Bone marrow (tissue), 2 donors: Measurements from ENCODE around the gene VAMP8.
"Not testable (repeated sequence)": the region's sequence is repeated elsewhere in the genome, so short reads cannot be mapped to it uniquely, and the experiment has no call there.

ENCODE experiments used
- DNase-seq, 2 donors: peaks; one replicate each; lab custom pipeline; 2025; lab: John Stamatoyannopoulos, UW

The VAMP8 gene

DNA sequence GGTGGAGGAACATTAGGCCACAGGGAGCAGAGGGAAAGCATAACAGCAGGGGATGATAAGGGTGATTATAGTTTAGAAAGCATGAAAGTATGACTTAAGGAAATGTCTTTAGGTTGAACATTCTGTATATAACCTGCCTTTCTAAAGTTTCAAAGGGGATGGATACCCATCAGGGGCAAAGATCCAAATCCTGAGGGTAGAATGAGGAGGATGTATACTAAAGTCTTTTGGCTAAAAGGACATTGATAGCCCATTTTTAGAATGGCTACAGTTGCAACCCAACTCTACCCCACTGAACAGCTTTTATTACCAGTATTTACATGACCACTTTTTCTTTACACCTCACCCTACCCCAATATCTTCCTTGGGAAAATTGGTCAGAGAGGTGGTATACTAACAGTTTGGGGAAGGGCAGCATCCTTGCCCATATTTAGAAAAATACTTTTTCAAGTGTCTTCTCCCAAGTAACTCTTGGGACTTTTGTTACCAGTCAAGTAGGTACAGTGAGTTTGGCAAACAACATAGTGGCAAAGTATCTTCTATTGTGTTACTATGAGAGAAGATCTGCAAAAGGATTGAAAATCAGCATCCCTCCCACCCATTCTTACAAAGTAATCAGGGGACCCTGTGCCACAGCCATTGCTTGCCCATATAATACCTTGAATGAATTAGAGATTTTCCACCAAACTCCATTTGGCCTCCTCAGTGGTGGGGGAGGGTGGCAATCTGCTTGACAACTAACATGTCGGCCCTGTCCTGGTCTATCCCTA, 30.1 kb upstream of the VAMP8 start:
- DNase-seq = no peak

DNA sequence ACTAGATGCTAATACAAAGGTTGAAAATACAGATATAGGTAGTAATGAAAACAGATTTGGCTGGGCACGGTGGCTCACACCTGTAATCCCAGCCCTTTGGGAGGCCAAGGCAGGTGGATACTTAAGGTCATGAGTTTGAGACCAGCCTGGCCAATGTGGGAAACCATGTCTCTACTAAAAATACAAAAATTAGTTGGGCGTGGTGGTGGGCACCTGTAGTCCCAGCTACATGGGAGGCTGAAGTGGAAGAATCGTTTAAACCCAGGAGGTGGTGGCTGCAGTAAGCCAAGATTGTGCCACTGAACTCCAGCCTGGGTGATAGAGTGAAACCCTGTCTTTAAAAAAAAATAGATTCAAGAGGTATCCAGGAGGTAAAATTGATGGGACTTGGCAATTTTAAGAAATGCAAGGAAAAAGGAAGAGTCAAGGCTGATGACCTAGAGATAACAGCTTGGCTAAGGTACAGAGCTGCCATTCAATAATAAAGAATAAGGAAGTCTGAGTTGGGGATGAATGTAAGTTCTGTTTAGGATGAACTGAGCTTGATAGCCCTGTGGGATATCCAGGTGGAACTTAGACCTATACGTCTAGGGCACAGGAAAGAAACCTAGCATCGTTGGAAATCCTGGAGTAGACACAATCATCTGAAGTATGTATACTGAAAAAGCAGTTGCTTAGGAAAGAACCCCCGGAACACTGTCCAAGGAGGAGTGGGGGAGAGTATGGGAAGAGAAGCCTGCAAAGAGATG, 29.4 kb upstream of the VAMP8 start:
- no peak for DNase-seq

DNA sequence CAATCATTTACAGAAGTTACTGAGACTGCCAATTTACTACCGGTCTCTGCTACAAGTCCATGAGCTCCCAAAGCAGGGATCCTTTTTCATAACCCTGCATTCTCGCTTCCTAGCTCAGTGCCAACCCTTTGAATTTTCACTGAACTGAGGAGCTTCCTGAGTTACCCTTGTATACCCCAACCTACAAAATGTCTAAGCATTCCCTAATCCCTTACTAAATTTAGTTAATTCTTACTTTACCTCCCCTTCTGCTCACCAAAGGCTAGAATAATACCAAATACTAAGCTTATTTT, 28.8 kb upstream of the VAMP8 start:
- DNase-seq = no peak

DNA sequence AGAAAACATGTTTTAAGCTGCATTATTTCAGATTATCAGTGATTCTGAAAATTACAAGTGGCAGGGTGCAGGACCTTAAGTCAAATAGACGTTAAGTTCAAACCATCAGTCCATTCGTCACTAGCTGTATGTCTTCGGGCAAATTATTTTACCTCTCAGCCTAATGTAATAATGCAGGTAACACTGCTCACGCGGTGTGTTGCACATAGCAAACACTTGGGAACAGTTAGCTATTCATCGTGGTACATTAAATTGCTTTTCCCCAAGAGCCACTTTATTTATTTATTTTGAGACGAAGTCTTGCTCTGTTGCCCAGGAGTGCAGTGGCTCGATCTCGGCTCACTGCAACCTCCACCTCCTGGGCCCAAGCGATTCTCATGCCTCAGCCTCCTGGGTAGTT, 28.3 kb upstream of the VAMP8 start:
- DNase-seq = no peak

DNA sequence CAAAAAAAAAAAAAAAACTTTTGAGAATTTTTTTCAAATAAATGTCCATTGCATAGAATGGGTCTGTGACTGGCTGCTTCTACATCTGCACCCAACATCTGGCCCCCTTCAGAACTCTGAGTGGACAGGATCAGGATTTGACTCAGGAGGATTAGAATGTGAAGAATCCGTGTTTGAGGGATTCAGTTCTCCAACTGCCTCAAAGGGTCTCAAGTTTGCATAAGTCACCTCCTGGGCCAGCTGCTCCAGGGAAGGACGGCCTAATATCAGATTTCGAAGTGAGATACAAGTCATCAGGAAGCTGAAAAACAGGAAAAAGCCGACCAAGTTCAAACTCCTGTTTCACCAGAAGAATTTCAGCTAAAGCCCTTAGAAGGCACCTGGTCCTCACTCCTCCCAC, 27.6 kb upstream of the VAMP8 start:
- DNase-seq = no peak

DNA sequence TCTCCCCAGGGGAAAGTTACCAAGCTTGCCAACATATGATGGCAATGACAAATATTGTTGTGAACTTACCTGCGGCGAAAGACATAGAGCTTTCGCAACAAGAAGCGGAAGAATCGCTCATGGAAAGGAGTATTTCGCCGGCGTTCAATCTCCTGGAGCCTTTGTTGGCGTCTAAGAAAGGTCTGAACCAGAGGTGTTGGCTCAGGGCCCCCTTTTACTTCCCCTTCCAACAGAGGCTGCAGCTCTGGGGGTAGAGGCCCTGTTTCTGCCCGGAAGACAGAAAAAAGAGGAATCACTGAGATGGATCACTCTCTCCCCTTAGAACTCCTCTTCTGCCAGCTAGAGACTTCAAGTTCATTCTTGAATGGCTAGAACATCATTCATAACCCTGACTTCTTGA, 26.9 kb upstream of the VAMP8 start:
- peak in 1 of 2 donors; percentile 43 for DNase-seq

DNA sequence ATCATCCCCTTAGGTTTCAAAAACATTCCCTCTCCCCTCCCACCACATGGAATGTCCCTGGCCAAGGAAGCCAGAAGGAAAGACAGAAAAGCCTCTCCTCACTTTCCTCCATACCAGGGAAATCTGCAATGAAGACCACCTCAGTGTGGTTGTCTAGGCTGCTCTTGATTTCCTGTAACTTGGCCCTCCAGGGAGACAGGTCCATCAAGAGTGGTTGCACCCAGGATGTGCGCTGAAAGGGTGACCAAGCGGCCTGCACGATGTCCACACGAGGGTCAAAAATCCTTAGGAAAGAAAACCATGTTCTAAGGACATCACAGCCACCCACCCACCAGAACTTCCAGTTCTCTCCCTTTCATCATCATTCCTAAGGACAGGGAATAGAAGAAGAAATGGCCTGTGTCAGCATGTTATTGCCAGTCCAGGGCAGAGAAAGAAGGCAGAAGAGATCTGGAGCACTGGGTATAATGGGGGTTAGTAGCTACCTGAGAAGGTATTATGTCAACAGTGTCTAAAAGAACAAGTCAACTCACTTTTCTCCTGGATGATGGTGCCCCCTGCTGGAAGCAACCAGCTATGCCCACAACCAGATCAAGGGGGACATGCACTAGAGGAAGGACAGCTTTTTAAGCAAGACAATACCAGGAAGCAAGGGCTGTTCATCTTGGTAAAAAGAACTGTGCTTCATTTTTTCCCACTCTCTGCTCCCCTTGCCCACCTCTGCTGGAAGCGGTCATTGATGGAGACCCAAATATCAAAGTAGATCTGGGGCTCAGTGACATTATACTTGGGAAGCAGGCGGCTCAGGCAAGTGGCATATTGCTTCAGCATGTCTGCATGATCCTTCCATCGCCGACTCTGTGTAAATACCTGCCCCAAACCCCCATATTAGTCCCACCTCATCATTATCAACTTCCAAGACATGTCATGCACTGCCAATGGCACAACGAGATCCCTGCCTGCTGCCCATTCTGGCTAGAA, 25.4 kb upstream of the VAMP8 start:
- peak; percentile 32 to 74 for DNase-seq

DNA sequence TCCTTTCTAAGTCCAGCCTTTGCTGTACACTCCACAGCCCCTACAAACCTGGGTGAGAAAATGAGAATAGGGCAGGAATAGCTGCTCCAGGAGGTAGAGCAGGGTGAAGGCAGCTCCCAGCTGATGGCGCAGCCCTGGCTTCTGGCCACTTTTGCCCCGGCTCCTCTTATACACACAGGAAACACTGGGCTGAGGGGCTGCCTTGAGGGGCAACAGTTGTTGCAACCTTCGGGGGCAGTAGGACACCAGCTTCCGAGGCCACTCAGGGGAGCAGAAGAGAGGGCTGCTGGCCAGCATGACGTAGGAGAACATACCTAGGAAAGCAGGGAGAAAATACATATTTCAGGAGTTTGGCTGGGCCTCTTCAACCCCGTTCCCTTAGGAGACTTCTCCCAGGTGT, 24.2 kb upstream of the VAMP8 start:
- no peak for DNase-seq

DNA sequence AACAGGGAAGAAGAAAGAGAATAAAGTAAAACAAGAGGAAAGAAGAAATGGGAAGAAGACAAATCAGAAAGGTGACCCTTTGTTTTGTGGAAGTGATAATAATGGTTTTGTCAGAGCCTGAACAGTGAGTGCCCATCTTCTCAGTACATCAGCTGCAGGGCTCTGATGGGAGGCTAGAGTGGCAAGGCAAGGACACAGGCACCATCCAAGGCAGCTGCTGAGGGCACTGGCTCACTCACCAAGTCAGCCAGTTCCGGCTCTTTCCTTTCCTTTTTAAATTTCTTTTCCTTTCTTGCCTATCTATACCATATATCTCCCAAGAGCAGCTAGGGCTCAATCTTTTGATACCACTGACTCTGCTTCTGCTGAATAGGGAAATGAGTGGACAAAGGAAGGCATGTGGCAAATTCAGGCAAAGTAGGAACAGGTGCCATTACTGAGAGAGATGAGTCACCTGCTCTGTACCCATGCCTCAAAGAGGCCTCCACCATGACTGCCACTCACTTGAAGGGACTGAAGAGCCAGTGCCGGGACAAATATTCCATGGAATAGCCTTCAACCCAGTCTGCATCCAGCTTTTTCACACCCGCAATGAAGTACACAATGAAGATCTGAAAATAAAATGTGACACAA, 22.3 kb upstream of the VAMP8 start:
- no peak for DNase-seq

DNA sequence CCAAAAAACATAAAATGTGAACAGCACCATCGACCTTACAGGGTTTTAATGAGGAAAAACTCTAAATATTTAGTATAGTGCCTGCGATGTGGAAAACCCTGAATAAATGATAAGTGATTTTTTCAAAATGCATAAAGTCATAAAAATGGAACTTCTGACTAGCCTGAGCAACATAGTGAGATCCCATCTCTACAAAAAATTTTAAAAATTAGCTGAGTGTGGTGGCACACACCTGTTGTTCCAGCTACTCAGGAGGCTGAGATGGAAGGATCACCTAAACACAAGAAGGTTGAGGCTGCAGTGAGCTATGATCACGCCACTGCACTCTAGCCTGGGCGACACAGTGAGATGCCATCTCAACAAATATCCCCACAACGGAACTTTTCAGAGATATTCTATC, 20.3 kb upstream of the VAMP8 start:
- no peak for DNase-seq

DNA sequence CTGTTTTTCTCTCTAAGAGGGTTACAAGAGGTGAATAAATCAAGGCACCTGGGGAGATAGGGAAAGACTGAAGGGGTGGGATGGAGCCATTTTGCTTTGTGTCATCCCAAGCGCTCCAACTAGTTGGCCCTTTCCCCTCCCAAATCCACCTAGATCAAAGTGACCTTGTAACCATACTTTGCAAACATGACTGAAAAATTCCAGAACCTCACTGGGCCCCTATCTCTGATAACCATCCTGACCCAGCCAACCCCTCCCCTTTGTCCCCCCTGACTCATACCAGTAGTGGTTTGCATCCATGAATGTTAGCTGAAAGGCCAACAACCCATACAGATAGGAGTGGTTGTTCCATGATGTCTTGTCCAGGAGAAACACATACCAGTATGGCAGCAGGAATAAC, 19.2 kb upstream of the VAMP8 start:
- no peak for DNase-seq

DNA sequence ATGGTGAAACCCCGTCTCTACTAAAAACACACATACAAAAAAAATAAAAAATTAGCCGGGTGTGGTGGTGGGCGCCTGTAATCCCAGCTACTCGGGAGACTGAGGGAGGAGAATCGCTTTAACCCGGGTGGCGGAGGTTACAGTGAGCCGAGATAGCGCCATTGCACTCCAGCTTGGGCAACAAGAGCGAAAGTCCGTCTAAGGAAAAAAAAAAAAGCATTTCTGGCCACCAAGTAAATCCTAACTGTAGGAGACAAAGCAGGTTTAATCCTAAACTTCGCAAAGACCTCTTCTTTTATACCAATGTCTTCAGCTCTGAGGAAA, 17.0 kb upstream of the VAMP8 start:
- not testable (repeated sequence) for DNase-seq

DNA sequence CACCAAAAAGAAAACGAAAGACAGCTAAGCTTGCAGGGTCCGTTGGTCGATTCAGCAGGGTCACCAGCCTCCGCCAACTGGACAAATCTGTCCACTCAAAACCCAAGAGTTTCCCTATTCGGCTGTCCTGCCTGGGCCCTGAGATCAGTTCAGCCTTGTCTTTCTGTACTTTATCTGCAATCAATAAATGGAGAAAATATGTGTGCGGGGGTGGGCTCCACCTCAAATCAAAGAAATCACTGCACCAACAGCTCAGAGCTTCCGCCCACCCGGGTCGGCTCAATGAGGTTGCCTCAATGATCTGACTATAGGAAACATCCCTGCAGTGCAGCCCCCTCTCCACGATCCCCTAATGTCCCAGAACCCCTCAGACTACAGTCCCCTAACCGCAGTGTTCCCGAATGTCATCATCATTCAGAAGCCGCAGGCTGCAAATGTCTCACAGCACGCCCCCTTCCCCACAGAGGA, 16.5 kb upstream of the VAMP8 start:
- no peak for DNase-seq

DNA sequence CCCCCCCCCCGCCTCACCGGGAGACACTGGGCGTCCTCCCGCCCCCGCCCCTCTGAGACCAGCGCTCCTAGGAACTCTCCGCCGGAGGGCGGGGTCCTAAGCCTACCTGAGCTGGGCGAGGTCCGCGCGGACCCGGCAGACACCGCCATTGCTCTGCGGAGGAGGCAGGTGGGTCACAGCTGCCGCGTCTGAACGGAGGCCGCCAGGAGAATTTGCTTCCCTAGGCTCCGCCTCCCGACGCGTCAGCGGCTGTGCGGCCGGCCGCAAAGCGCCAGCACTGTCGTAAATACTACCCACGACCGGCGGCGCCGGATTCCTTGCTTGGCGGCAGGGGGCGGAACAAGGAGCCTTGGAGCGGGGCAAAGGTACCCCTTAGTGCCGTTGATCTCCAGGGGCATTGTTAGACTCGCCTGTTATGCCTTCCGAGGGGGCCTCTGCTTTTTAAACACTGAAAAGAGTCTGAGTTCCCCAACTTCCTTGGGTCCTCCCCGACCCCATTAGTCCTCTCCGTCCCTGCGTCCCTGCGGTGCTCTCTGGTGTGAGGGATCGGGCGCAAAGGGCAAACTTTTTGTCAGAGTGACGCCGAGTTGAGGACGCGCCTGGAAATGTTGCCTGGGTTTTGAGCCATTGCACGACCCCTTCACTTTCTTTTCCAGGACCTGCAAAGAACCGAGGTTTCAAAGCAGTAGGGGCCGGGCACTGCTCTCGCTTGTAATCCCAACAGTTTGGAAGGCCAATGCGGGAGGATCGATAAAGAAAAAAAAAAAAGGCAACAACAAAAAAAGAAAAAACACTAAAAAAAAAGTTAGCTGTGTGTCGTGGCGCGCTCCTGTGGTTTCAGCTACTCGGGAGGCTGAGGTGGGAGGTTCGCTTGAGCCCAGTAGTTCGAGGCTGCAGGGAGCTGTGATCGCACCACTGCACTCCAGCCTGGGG, 15.8 kb upstream of the VAMP8 start, which contains the start of gene GGCX:
Gene GGCX, minus strand, starts transcription at position 214 of the 933 bp plus-strand sequence. Its CDS starts 65 bp downstream, at position 149.
- DNase-seq = peak; percentile 79 to 94

DNA sequence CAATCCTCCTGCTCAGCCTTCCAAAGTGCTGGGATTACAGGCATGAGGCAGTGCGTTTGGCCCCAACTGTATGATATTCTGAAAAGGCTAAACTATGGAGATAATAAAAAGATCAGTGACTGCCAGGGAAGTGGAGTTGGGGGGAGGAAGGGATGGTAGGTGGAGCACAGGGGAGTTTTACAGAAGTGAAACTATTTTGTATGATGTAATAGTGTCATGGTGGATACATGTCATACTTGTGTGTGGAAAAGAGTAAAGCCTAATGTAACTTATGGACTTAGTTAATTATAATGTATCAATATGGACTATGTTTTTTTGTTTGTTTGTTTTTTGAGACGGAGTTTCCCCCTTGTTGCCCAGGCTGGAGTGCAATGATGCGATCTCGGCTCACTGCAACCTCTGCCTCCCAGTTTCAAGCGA, 13.2 kb upstream of the VAMP8 start:
- DNase-seq = peak in 1 of 2 donors; percentile 13

DNA sequence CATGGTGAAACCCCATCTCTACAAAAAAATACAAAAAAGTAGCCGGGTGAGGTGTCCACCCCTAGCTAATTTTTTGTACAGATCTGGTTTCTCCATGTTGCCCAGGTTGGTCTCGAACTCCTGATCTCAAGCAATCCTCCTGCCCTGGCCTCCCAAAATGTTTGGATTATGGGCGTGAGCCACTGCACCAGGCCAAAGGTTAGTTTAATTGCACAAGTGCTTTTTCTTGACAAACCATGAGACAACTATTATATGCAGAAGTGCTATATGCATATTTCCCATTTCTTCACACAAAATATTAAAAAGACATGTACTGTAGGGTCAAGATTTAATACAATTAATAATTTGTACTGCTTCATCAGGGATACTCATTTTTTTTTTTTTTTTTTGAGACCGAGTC, 11.1 kb upstream of the VAMP8 start:
- no peak for DNase-seq

DNA sequence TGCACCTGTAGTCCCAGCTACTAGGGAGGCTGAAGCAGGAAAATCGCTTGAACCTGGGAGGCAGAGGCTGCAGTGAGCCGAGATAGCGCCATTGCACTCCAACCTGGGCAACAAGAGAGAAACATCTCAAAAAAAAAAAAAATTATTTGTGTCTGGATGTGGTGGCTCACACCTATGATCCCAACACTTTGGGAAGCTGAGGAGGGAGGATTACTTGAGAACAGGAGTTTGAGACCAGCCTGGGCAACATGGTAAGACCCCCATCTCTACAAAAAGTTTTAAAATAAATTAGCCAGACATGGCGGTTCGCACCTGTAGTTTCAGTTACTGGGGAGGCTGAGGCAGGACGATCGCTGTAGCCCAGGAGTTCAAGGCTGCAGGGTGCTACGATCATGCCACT, 1.6 kb upstream of the VAMP8 start:
- DNase-seq = no peak

DNA sequence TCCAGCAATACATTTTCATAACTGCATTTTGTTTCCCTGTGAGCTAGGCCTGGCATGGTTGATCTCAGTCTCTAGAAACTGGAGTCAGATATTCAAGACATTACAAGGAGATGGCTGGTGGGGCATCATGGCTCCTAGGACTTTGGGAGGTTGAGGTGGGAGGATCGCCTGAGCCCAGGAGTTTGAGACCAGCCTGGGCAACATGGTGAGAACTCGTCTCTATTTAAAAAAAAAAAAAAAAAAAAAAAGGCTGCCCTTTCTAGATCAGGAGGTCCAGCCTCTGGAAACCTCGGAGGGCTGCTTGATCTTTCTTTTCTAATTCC, 362 bp upstream of the VAMP8 start:
- DNase-seq = no peak

DNA sequence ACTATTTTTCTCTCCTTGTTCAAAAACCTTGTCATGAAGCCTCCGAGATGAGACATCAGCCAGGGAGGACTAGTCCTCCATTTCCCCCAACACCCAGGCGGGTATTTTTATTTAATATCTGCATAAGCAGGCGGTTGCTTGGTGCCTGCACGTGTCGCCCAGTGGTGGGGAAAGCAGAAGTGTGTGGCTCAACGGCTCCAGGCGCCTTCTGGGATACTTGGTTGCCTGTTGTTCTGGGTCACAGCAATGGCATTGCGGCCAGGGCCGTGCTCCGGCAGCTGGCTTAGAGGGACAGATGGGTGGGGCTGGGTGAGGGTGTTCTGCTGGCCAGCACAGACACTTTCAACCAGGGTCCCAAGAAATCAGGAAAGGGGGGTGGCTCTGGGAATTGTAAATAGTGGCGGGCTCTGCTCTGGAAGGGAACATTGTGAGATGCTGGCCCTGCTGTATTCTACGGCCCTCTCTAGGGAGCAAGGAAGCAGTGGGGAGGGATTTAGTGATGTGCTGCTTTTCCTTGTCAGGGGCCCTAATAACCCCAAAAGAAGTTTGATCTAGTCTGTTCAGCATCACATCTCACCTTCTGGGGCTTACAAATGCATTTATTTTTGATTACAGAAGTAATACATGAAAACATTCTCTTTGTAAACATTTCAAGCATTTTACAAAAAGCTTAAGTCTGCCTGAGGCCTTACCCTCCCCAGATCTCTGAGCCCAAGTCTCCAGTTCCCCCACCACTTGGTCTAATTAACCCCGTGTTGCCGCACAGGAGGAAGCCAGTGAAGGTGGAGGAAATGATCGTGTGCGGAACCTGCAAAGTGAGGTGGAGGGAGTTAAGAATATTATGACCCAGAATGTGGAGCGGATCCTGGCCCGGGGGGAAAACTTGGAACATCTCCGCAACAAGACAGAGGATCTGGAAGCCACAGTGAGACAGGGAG, 1.1 kb downstream of the VAMP8 start:
- peak; percentile 31 to 58 for DNase-seq
